Left colon (tissue), 2 donors: ENCODE data around the gene REX1BD. TPM values are rescaled to one million over a fixed set of nuclear protein-coding genes. Genes with fewer than 3 reads are reported as not detected.
"Not testable (repeated sequence)": the region's sequence is repeated elsewhere in the genome, so short reads cannot be mapped to it uniquely, and the experiment has no call there.

Experiments
- ATAC-seq: fragments of 200-7000 bp; cut with Tn5 transposase; one replicate; pipeline ENCODE4 v1.9.1; 2020; ENCODE audit warnings: mild to moderate bottlenecking, moderate library complexity
- DNase-seq, 2 donors: peaks; one replicate each; pipeline ENCODE4 v3.0.0-alpha.2; 2020
- intact Hi-C, 2 donors: fragments of 100-400 bp; cut with DNase I in 1 of 2; cut with micrococcal nuclease in 1 of 2; formaldehyde crosslinking; loops; one replicate each; pipeline versions ENCODE4 v1.11.2 to v1.14.0; 2022; cut with DNase I, micrococcal nuclease
- long read RNA-seq: library from polyadenylated mRNA; unstranded; transcript quantifications from one replicate; pipeline ENCODE4 v2.0.0, GENCODE V29; 2021
- total RNA-seq, 2 donors: library from RNA; stranded (reverse); fragmentation: NEBNext Ultra II Directional; extraction: Animal tissue kit (Norgen Biotek cat#: 25700); gene quantifications; one replicate each; pipeline ENCODE4 v1.2.1, GENCODE V29; 2021
- donor health status: DM: no; HTN: no; CAD: no.
- donor health status: DM: yes; HTN: yes; CAD: no.

Gene REX1BD
- 10 to 100 TPM; 49.2 to 53.4 TPM for total RNA-seq
- long read RNA-seq, transcript REX1BD-205 (4 exons, 1,081 nt): minor isoform, 12 of 49 reads
- long read RNA-seq, transcript REX1BD-201 (5 exons, 839 nt): major isoform, 15 of 49 reads
- long read RNA-seq, partial matches to known transcripts: 13 of 49 reads
- long read RNA-seq, other reads (novel, unspliced or antisense): 2 of 49 reads

DNA sequence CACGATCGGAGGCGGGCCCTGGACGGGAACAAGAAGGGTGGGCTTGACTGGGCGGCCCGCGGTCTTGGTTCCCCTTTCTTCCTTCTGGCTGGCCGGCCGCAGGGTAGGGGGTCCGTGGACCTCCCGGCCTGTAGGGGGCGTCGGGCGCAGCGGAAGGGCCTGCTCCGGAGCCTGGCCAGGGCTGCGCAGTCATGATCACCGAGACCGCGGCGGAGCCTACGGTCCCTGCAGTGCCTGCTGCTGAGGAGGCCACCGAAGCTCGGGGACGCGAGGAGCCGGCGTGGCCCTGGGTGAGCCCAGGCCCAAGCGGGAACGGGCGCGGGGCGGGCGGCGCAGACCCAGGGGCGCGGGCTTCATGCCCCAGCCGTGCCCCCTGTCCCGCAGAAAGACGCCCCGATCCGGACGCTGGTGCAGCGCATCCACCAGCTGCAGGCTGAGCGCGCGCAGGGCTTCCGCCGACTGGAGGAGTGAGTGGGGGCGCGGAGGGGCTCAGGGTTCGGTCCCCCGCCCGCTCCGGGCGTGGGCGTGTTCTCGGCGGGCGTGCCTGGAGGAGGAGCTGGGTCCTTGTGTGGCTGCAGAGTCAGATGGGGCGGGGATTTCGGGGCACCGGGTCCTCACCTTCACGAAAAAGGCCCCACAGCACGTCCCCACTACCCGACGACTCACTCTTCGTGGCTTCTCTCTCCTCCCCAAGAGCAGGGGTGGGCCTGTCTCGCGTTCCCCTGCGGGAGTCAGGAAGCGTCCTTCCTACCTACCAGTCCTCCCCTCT lies at the start of gene REX1BD:
Gene REX1BD, plus strand, starts transcription at position 188 of the 769 bp plus-strand sequence. Its CDS starts 4 bp downstream, at position 192.
- DNase-seq (peak; percentile 84 to 89), ATAC-seq (peak; percentile 85)
- intact Hi-C loops: loop anchor here in 1 of 2 donors (10.0 kb wide), 1 partner anchor 124 kb away; no protein-coding TSS in a partner anchor

DNA sequence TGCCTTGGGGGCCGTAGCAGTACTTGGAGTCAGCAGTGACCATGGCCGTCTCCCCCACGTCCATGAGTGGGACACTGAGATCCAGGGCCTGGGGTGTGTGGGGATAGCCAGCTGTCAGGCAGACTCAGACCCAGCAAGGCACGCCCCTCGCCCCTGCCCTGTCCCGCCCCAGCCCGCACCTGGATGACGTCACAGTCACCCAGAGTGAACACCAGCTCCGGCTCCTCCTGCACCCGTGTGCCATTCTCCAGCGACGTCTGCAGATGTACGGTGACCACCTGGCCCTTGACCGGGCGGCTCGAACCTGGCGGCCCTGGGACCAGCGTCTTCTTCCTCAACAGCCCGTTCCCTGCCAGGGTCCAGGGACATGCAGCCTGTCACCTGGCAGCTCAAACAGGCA lies 49.2 kb upstream of the REX1BD start:
- ATAC-seq: no peak
- DNase-seq: no peak
- intact Hi-C loops: no loop called here

- DNase-seq, ATAC-seq, intact Hi-C loops: not testable (repeated sequence)
These were observed 48.4 kb upstream of the REX1BD start for GRCh38 chr19:18540200-18540599.

GRCh38 chr19:18541258-18541991 lies 47.2 kb upstream of the REX1BD start:
- intact Hi-C loops: no loop called here
- no peak for DNase-seq
- no peak for ATAC-seq

GRCh38 chr19:18541992-18542940 lies 46.3 kb upstream of the REX1BD start:
- DNase-seq: no peak
- intact Hi-C loops: no loop called here
- ATAC-seq: no peak

- peak; percentile 97 for ATAC-seq
- intact Hi-C loops: no loop called here
- DNase-seq: peak; percentile 93 to 97
These were observed 45.4 kb upstream of the REX1BD start, which contains the start of gene FKBP8 for GRCh38 chr19:18542941-18543813. TSS of gene FKBP8 (minus strand) at chr19:18543573. CDS start at chr19:18541970, 1,603 bp downstream.

- ATAC-seq (peak; percentile 91), DNase-seq (peak; percentile 80 to 82)
- intact Hi-C loops: no loop called here
These were observed 44.7 kb upstream of the REX1BD start for GRCh38 chr19:18543814-18544475.

GRCh38 chr19:18551631-18552030 lies 37.0 kb upstream of the REX1BD start:
- no peak for ATAC-seq

GRCh38 chr19:18557411-18558201 lies 31.0 kb upstream of the REX1BD start, which contains the start of gene KXD1:
TSS of gene KXD1 (plus strand) at chr19:18557870. CDS start at chr19:18562057, 4,187 bp downstream.
- intact Hi-C loops: no loop called here
- DNase-seq (peak; percentile 99), ATAC-seq (peak; percentile 99)

More at GRCh38 chr19:18551631-18552030, 37.0 kb upstream of the REX1BD start:
- intact Hi-C loops: no loop called here
- no peak for DNase-seq

DNA sequence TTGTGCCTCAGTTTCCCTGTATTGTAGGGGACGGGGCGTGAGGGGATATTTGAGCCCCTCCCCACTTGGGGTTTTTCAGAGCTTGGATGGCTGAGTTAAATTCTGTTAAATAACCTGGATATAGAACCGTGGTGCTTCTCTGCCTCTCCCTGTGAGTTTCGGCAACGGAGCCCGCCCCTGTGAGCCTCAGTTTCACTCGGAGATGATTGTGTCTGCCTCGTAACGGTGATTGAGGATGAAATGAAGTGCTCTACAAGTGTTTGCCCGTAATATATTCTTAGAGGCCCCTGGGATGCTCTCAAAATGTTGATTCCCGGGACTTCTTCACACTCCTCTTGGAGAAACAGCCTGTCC lies 30.4 kb upstream of the REX1BD start:
- DNase-seq: no peak
- intact Hi-C loops: no loop called here
- ATAC-seq: peak; percentile 16

- ATAC-seq (no peak), DNase-seq (no peak)
- intact Hi-C loops: no loop called here
These were observed 30.0 kb upstream of the REX1BD start for GRCh38 chr19:18558604-18559003.

DNA sequence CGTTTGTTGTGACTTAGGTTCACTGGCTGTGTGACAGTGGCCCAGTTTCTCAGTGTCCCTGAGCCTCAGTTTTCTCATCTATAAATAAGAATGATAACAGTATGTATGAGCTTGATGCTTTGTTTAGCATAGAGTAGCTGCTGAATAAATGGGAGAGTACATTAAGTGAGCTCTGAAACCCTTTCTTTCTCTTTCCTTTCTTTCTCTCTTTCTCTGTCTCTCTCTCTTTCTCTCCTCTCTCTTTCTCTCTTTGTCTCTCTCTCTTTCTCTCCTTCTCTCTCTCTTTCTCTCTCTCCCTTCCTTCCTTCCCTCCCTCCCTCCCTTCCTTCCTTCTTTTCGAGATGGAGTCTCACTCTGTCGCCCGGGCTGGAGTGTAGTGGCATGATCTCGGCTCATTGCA lies 28.9 kb upstream of the REX1BD start:
- ATAC-seq (no peak), DNase-seq (no peak)
- intact Hi-C loops: no loop called here

- intact Hi-C loops: no loop called here
These were observed 26.5 kb upstream of the REX1BD start for GRCh38 chr19:18562086-18562485.

GRCh38 chr19:18566953-18567352 lies 21.6 kb upstream of the REX1BD start:
- DNase-seq: no peak
- intact Hi-C loops: no loop called here
- ATAC-seq: no peak

More at GRCh38 chr19:18562086-18562485, 26.5 kb upstream of the REX1BD start:
- DNase-seq (no peak), ATAC-seq (no peak)

- intact Hi-C loops: no loop called here
- no peak for ATAC-seq
These were observed 20.2 kb upstream of the REX1BD start for GRCh38 chr19:18568367-18568766.

More at GRCh38 chr19:18568367-18568766, 20.2 kb upstream of the REX1BD start:
- no peak for DNase-seq
